ENCODE measurements around the gene CCDC142.

DNA sequence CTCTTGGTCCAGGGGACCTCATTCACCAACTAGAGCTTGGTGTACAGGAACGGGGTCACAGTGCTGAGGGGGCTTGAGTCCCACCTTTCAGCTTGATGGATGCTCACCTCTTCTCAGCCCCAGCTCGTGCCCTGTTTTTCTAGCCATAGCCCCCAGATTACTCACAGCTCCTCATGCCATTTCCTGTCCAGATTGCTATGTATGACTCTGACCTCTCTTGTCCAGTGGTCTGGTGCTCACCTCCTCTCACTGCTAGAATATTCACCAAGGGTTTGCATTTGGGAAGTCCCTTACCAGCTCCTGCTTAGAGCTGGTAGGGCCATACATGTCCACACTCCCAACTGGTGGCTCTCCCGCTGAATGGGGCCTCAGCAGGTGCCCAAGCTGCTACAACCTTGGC is 10.7 kb upstream of the CCDC142 start:
- TF ChIP-seq EZH2 (IDR thresholded peaks at IDR 0.05; ENCODE audit: borderline replicate concordance, insufficient read depth, low read depth, low read length, poor library complexity, severe bottlenecking), result no peak
- TF ChIP-seq CTCF (IDR thresholded peaks at IDR 0.05), result no peak
